ENCODE measurements around the gene ZNF281.

Gene ZNF281

GRCh38 chr1:200429221-200429751 is 19.4 kb upstream of the ZNF281 start:
- FAIRE-seq: no peak

GRCh38 chr1:200428482-200429205 is 18.8 kb upstream of the ZNF281 start:
- FAIRE-seq: no peak

- FAIRE-seq: no peak
These were observed 17.9 kb upstream of the ZNF281 start for GRCh38 chr1:200427744-200428143.

DNA sequence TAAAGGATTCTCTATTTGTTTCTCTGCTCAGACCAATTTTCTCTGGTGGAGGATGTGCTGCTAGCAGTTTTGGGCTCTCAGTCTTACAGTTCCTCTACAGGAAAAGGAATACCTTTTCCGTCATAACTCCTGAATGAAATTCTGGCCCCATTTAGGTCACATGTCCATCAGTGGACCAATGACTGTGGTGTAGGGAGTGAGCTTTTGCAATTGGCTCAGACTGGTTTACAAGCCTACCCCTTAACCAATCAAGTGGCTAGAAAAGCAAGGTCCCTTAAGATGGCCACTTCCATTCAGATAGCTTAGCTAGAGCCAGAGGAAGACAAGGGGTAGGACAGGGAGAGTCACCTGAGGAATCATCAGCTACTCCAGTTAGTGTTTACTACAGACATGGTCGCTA is 16.4 kb upstream of the ZNF281 start:
- no peak for FAIRE-seq

GRCh38 chr1:200423235-200423634 is 13.4 kb upstream of the ZNF281 start:
- no peak for FAIRE-seq

- no peak for FAIRE-seq
These were observed 12.4 kb upstream of the ZNF281 start for GRCh38 chr1:200422211-200422610.

DNA sequence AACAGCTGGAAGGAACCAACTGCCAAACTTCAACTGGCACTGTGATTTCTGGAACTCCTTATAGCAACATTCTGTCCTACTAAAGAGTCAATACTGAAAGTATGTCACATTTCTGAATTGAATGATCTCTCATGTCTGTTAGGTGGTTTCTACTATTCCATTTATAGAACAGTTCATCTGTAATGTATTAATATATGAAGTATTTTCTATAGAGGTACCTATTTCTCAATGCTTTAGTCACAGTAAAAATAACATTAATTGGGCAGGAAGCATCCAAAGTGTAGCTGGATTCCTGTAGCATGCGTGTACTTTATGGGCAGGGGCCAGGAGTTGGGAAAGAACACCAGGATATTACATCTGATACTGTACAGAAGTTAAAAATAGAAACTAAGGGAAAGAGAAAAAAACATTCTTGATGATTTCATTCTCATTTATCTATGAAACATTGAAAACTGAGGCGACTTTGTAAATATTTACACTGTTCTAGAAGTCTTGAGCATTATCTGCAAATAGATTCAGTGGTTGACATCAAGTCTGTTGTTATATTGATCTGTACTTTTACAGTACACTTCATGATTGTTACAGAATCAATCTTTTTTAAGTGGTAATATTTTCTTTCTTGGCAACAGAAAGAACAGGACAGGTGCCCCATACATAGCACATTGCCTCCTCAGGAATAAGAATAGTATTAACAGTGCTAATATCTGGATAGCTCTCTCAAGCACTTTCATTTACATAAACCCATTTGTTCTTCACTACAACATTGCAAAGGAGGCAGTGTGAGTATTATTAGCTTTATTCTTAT is 6.2 kb upstream of the ZNF281 start:
- no peak for FAIRE-seq

- no peak for FAIRE-seq
These were observed 5.4 kb upstream of the ZNF281 start for GRCh38 chr1:200415227-200415626.

GRCh38 chr1:200414657-200415056 is 4.8 kb upstream of the ZNF281 start:
- no peak for FAIRE-seq

- peak; percentile 17 for FAIRE-seq
These were observed 3.9 kb upstream of the ZNF281 start for GRCh38 chr1:200413766-200414165.

DNA sequence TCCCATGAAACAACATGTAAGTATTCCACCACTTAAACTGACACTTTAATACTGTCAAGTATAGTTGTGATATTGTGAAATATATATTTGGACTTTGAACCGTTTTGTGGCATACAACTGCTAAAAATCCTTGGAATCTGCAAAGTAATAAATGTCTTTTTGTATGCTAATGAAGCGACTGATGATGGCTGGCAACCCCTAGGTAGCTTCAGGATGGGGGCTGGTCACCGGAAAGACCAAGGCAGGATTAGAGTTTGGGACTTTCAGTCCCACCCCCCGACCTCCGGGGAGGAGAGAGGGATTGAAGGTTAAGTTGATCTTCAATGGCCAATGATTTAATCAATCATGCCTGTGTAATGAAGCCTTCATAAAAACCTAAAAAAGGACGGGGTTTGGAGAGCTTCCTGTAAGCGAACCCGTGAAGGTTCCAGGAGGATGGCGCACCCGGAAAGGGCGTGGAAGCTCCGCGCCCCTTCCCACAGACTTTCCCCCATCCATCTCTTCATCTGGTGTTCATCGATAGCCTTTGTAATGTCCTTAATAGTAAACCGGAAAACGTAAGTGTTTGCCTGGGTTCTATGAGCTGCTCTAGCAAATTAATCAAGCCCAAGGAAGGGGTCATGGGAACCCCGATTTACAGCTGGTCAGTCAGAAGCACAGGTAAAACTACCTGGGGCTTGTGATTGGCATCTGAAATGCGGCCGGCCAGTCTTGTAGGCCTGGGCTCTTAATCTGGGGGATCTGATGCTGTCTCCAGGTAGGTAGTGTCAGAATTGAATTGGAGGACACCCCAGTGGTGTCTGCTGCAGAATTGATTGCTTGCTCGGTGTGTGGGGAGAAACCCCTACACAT is 1.8 kb upstream of the ZNF281 start:
- no peak for FAIRE-seq

- no peak for FAIRE-seq
These were observed 686 bp upstream of the ZNF281 start for GRCh38 chr1:200410566-200410878.

DNA sequence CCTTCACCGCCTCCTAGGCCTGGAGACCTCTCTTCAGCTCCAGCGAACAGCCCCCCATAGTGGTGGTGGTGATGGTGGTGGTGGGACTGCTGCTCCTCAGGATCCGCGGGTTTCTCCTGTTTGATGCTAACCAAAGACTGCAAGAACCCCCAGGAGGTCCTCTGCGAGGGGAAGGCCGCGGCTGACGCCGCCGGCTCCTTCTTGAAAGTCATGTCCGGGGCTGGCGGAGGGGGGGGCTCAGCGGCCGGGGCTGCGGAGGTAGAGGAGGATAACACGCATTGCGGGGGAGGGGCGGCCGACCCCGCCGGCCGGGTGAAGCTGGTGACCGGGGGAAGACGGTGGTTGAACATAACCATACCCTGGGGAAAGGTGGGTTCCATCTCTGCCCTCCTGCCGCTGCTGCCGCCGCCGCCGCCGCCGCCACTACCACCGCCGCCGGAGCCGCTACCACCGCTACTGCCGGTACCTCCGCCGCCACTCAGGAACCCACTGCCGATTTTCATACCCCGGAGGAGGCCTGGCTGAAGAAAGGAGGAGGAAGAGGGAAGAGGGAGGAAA is 554 bp downstream of the ZNF281 start:
- FAIRE-seq: no peak

DNA sequence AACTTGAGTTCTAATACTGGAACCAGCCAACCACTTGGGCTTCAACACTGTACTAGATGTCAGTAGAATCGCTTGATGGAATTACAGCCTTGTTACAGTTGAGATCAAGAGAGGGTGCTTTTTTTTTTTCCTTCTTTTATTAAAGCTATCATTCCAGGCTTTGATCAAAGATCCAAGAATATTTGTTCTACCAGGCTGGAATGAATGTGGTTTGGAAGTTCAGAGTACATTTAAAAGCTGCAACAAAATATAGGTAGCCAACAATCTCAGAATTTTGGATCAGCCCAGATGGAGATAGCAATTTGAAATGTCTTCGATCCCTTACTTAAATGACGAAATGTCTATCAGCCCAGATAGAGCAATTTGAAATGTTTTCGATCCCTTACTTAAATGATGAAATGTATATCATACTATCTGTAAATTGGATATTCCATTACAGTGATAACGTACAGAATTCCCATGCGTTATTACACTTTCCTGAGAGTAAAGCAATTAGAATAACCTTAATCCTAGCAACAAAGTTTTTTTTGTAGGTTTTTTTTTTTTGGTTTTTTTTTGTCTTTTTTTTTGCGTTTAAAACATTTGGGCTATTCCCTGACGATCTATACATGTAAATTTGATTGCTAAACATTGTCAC is 3.6 kb downstream of the ZNF281 start:
- no peak for FAIRE-seq

DNA sequence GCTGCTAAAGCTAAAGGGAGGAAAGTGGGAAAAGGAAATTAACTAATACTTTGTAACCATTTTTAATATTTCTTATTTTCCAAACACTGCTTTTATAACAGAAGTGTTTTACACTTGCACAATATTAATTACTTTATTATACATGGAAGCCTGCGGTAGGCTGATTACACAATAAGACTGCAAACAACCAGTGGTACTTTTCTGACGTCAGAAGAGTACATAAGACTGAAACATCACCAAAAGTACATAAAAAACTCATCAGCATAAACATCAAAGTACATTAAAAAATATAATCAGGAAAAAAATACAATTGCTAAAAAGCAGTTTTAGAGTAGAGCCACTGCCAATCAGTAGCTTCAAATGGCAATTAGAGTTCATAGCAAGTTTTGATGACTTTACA is 4.6 kb downstream of the ZNF281 start:
- FAIRE-seq: no peak

GRCh38 chr1:200401708-200402107 is 8.1 kb downstream of the ZNF281 start:
- no peak for FAIRE-seq

DNA sequence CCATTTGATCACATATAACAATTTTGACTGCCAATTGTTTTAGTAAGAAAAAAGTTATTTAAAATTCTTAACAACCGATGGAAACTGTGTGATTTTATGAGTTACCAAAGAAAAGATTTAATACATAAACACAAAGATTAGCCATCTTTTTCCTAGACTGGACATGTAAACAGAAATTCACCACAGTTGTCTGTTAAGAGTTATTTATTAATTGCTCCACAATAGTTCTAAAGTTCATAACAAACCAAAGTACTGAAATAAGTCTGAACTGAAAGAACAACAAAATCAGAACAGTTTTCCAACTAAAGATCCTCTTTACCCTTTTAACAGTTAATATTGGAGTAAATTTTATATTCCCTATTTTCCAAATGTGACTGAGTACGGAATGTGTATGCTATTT is 8.6 kb downstream of the ZNF281 start:
- peak; percentile 30 for FAIRE-seq

- FAIRE-seq: no peak
These were observed 9.3 kb downstream of the ZNF281 start for GRCh38 chr1:200400556-200400955.

DNA sequence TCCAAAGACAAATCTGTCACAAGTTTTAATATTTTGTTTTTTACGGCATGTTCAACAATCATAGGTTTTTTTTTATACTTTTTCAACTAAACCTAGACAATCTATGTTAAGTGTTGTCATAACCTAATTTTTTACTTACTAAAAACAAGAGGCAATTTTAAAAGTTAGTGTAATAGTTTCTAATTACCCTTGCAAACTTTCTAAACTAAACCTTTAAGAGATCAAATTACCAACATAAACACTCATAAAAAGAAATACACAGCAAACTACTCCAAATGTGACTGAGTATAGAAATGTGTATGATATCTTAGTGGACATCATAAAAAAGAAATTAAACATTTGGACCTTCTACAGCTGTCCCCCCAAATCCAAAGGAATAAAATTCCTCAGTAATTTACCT is 10.0 kb downstream of the ZNF281 start:
- FAIRE-seq: peak; percentile 40

GRCh38 chr1:200398373-200398772 is 11.5 kb downstream of the ZNF281 start:
- FAIRE-seq: peak; percentile 3

DNA sequence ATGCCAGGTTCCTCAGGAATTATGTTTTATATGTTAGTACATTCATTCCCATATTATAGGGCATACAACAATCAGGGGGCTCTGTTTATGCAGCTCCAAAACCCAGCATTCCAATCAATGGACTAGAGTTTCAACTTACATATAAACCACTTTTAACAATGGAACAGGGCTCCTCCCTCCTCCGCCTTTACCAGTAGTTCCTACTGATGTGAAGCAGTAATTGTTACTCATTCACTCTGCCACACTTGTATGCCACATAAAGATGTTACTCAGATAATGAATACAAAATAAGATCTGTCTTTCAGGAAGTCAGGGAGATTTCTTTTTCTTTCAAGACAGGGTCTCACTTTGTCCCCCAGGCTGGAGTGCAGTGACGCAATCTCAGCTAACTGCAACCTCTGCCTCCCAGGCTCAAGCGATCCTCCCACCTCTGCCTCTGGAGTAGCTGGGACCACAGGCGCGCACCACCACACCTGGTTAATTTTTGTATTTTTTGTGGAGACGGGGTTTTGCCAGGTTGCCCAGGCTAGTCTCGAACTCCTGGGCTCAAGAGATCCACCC is 17.1 kb downstream of the ZNF281 start:
- FAIRE-seq: no peak

GRCh38 chr1:200391747-200392146 is 18.1 kb downstream of the ZNF281 start:
- no peak for FAIRE-seq

Measured in G401.6 (cell line).